Activated CD4-positive, CD25-positive, alpha-beta regulatory T cell treated with anti-CD3 and anti-CD28 coated beads, Interleukin-2, amount 50 U/mL, for 24 hours (primary cell): ENCODE data around the gene HACD2.

Experiments used
- ATAC-seq, 2 donors: fragments of 150-1000 bp; cut with Tn5 transposase; one replicate each; pipeline ENCODE4 v1.10.0; 2021; ENCODE audit warnings: mild to moderate bottlenecking in 1 of 2, moderate library complexity in 1 of 2

The HACD2 gene

DNA sequence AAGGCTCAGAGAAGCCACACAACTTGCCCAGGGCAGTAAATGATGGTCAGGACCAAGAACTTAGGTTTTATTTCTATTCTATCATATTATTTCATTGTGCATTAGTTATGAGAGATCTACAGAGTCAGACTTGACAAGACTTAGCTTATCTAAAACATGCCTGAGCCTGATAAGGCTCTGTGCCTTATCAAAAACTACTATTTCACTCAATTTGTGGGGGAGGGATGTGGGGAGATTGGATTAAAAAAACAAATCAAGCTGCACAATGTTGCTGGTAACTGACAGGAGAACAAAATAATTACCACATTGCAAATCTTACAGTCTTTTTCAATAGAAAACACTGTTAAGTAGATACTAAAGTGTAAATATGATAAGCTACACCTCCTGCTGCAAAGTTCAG, 16.0 kb downstream of the HACD2 start:
- ATAC-seq, result no peak

DNA sequence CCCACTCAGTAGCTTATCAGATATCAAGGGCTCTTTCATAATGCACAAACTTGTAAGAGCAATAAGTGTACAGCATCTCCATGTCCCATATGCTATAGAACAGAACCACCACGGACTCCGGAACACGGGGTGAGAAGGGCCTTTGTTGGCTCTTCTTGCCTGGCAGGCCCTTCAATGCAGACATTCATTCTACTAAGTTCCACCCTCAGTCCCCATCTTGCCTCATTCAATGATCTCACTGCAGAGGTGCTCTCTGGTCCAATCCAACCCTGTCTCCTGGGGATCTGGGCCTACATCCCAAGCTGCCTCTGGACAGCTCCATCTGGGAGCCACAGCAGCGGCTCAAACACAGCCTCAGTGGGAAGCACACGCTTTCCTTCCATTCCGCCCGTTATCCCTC, 16.8 kb downstream of the HACD2 start:
- no peak for ATAC-seq

- peak in 1 of 2 donors; percentile 10 for ATAC-seq
Measured at GRCh38 chr3:123564056-123564455, 20.8 kb downstream of the HACD2 start.

DNA sequence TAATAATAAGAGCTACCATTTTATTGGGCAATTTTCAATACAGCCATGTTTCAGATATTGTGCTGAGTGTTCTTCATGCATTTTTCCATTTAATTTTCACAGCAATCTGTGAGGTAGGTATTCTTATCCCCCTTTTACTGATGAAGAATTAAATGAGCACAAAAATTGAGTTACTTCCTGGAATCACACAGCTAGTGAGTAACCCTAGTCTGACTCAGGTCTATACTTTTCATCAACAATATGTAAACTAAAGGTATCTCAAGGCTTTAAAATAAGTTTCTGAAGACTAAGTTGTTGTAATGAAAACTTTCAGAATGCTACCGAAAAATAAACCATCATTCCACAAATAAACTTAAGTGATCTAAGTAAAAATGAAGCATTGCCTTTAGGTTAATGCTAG, 22.3 kb downstream of the HACD2 start:
- no peak for ATAC-seq

DNA sequence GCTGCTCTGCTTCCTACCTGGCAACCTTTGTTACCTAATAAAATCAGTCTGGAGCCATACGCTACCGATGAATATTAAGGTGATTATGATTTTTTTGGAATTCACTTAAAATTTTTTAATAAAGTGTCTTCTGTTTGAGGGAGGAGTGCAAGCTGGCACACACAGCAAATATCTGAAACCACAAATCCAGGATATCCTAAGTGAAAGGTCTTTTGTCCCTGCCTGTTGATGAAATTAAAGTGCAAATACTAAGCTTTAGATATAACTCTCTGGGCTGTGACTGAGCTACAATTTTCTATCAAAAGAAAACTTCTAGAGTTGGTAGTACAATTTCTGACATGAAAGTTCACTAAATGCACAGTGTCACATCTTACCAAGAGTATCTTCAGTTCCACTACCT, 23.7 kb downstream of the HACD2 start:
- ATAC-seq, result no peak

GRCh38 chr3:123559040-123559861, 25.6 kb downstream of the HACD2 start:
- no peak for ATAC-seq

DNA sequence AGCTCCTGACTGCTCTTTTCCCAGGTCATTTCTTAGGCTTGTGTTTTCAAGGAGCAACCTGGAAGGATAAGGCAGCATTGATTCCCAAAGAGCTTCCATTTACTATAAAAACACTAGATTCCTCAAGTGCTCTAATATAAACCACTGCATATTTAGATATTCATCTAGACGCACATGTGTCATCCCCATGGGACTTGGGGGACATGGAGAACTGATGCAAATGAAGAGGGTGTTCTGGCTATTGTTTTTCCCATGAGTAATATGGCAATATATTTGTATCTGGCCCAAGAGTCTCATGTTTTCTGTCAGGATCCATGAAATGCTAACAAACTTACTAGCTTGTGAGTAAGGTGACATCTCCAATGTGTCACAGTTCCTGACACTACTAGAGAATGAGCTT, 31.3 kb downstream of the HACD2 start:
- ATAC-seq, result no peak

DNA sequence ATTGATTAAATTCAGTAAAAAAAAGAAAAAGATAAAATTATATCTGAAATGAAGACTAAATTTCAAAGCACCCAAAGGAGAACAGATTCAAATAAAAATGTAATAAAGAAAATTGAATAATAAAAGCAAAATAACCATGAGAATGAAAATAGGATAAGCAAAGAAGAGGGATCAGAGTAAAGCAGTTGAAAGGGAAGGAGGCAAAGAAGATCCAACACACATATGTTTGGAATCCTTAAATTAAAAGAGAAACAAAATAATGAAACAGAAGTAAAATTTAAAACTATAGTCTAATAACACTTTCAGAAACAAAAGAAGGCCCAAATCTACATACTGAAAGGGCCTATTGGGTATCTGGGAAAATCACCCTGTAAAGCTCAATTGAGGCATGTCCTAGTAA, 32.1 kb downstream of the HACD2 start:
- ATAC-seq, result no peak

- no peak for ATAC-seq
Measured at GRCh38 chr3:123552095-123552714, 32.6 kb downstream of the HACD2 start.

DNA sequence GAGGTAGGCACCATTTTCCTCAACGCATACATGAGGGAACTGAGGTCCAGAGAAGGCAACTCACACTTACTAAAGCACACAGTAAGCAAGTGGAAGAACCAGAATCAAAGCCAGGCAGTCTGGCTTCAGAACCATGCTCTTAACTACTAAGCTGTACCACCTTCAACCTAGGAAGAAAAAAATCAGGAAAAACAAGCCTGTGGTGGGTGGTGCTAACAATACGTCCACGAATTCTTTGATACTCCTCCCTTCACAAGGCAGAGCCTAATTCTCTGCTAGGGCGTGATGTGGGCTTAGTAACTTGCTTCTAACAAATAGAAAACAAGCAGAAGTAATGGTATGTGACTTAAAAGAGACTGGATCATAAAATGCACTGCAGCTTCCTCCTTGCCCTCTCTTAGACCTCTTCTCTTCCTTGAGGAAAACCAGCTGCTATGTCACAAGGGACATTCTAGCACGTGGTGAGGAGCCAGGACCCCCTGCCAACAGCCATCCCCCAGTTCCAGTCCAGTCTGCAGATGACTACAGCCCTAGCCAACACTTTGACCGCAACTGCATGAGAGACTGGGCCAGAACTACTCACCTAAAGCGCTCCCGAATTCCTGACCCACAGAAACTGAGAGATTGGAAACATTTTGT, 36.9 kb downstream of the HACD2 start:
- no peak for ATAC-seq

GRCh38 chr3:123546133-123546755, 38.6 kb downstream of the HACD2 start:
- ATAC-seq, result no peak

GRCh38 chr3:123543950-123544349, 40.9 kb downstream of the HACD2 start:
- no peak for ATAC-seq

GRCh38 chr3:123540285-123540684, 44.6 kb downstream of the HACD2 start:
- ATAC-seq, result peak; percentile 79 to 85

- peak; percentile 36 to 59 for ATAC-seq
Measured at GRCh38 chr3:123536153-123536895, 48.5 kb downstream of the HACD2 start.

DNA sequence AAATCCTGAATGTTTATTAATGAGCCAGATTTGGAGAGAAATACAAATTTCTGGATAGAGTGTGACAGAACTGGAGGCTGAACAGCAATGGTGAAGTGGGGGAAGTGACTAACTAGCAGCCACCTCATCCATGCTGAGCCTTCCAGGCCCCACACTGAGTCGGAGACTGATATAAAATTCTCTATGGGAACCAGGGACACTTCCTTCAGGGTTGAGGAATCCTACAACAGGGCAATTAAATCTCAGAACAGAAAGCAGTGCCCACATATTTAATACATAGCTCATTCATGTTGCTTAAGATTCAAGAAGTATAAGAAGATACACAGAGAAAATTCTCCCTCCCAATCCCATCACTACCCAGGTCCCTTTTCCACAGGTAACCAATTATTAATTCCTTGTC, 49.3 kb downstream of the HACD2 start:
- no peak for ATAC-seq

GRCh38 chr3:123534264-123534663, 50.6 kb downstream of the HACD2 start:
- no peak for ATAC-seq

- ATAC-seq, result no peak
Measured at GRCh38 chr3:123533554-123534159, 51.2 kb downstream of the HACD2 start.

DNA sequence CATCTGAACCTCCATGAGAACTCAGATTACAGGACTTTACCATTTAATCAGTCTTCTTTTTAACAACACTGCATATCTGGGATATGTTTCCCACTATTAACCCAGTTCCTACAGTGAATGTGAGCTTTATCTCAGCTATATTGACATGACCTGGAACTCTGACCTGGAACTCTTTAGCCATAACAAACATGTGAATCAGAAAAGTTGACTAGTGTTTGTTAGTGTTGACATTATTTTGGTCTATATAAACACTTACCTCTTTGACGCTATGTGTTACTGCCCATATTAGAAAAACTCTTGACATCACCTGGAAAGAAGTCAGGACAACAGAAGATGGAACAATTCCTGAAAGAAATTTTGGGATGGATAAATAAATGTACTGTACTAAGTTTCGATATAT, 56.7 kb downstream of the HACD2 start:
- ATAC-seq, result no peak

DNA sequence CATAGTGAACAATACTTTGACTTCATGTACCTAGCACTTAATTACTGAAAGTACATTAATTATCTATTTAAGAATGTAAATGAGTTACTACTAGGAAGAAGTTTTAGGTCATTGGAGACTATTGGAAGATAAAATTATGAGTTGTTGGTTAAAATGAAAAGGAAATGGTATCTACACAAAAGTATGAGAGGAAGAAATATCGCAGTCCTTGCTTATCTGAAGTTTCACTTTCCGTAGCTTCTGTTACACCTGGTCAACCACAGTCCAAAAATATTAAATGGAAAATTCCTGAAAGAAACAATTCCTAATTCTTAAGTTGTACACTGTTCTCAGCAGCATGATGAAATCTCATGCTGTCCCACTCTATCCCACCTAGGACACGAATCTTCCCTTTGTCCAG, 57.8 kb downstream of the HACD2 start:
- ATAC-seq, result no peak

- no peak for ATAC-seq
Measured at GRCh38 chr3:123526474-123526873, 58.4 kb downstream of the HACD2 start.

DNA sequence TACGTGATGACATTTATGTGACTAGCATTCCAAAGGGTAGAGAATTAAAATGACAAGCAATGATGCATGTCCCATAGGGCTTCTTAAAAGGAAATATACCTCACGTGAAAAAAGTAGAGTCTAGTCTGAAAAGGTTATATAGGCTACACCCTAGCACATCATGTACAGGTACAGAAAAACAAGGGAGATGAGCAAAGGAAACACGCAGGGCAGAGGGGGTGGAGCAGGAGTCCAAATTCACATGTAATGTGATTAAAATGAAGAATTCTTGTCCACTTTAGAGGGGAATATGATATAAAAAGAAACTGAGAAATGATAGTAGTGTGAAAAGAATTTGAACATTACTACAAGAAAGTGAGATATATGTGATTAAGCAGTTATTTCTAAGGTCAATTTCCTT, 59.4 kb downstream of the HACD2 start:
- ATAC-seq, result no peak

DNA sequence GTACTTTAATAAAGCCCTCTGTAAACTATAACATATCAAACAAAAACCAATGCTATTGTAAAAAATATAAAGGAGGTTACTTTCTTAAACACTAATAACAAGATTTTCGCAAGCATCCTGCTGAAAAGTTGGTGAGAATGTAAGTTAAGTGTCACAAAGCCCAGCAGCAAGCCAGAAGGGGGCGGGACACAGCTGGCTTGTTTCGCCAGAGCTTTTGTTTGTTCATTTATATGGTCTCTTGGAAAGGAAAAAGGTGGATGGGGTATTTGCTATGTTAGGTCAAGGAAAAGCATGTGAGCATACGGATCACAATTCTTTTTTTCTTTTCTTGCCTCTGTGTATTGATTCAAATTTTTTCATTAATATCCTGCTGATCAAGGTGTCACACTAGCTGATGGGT, 59.9 kb downstream of the HACD2 start:
- no peak for ATAC-seq
